HepG2 (cell line): Measurements from ENCODE around the gene MTRFR. TPM values are rescaled to one million over a fixed set of nuclear protein-coding genes. Genes with fewer than 3 reads are reported as not detected.

Source experiments
- ATAC-seq: fragments of 200-7000 bp; cut with Tn5 transposase; 3 replicates; pipeline ENCODE4 v1.9.1; 2020; ENCODE audit warnings: mild to moderate bottlenecking, moderate library complexity
- BruUV-seq: library from RNA; stranded (reverse); fragments of 400-500 nt; replicated peaks from 2 replicates; lab custom pipeline; 2021; lab: Mats Ljungman, UMichigan
- CTCF ChIA-PET: fragments of 300-600 bp; formaldehyde crosslinking; extraction: SDS; loops from one replicate; lab custom pipeline; 2021; ENCODE audit warnings: low total read pairs, inconsistent platforms, low intra/inter-chr PET ratio; lab: Yijun Ruan, JAX
- POLR2A ChIA-PET: fragments of 350-600 bp; sonication (Branson Sonifier 250); formaldehyde crosslinking; loops from one replicate; lab custom pipeline; 2020; ENCODE audit warnings: antibody characterized with exemption, inconsistent platforms; lab: Yijun Ruan, JAX
- DNase-seq: peaks from one replicate; pipeline ENCODE4 v3.0.0-alpha.2; 2015; ENCODE audit warnings: low spot score
- FAIRE-seq: peaks from 3 replicates; lab custom pipeline; 2011; peaks lifted over from hg19 to GRCh38; lab: Jason Lieb, UNC
- H2AFZ ChIP-seq: one replicate; pipeline ENCODE4 v1.6.1; 2011; ENCODE audit warnings: low read length, inconsistent platforms
- H3K27ac ChIP-seq: fragments of 300-600 bp; 3 replicates; pipeline ENCODE4 v1.8.0; 2011; ENCODE audit warnings: mixed run types, mild to moderate bottlenecking, mixed read lengths, low read length, inconsistent platforms; ENCODE audit not compliant: insufficient read depth; ENCODE audit errors: extremely low read length
- H3K27me3 ChIP-seq, 2 experiments: fragments of 200-600 bp in 1 of 2; 2 replicates in 1 of 2; 3 replicates in 1 of 2; pipeline versions ENCODE4 v1.6.0 to v1.8.0; 2011; ENCODE audit warnings: low read length in 2 of 2, mild to moderate bottlenecking in 2 of 2, moderate library complexity in 2 of 2, inconsistent platforms in 1 of 2; ENCODE audit not compliant: insufficient read depth in 2 of 2, control insufficient read depth in 1 of 2
- H3K36me3 ChIP-seq, 2 experiments: fragments of 200-600 bp in 1 of 2; replicated peaks in 1 of 2; 2 replicates in 1 of 2; 3 replicates in 1 of 2; pipeline versions ENCODE4 v1.5.1 to v1.8.0; 2011; ENCODE audit warnings: low read length in 2 of 2, inconsistent platforms in 1 of 2; ENCODE audit not compliant: insufficient read depth in 2 of 2, control insufficient read depth in 1 of 2
- H3K4me1 ChIP-seq: 2 replicates; pipeline ENCODE4 v1.5.1; 2012; ENCODE audit warnings: low read length, inconsistent platforms; ENCODE audit not compliant: insufficient read depth
- H3K4me2 ChIP-seq: 2 replicates; pipeline ENCODE4 v1.6.0; 2011; ENCODE audit warnings: low read depth, low read length, inconsistent platforms
- H3K4me3 ChIP-seq, 3 experiments: fragments of 200-600 bp in 1 of 3; sonication (generic), shearing (Covaris generic) in 1 of 3; replicated peaks in 1 of 3; 2 replicates each; pipeline ENCODE4 v1.5.1; 2011 to 2016; ENCODE audit warnings: low read length in 3 of 3, inconsistent platforms in 2 of 3, low read depth in 2 of 3, mild to moderate bottlenecking in 2 of 3, control low read depth in 1 of 3, mixed read lengths in 1 of 3; ENCODE audit not compliant: insufficient read depth in 1 of 3
- H3K79me2 ChIP-seq: one replicate; pipeline ENCODE4 v1.6.1; 2011; ENCODE audit warnings: low read length, inconsistent platforms; ENCODE audit not compliant: insufficient read depth
- H3K9ac ChIP-seq: 2 replicates; pipeline ENCODE4 v1.6.0; 2011; ENCODE audit warnings: mild to moderate bottlenecking, low read depth, low read length, inconsistent platforms; ENCODE audit not compliant: insufficient read depth
- H3K9me3 ChIP-seq: 2 replicates; pipeline ENCODE4 v1.5.1; 2012; ENCODE audit warnings: mild to moderate bottlenecking, low read length
- H4K20me1 ChIP-seq: 2 replicates; pipeline ENCODE4 v1.6.0; 2011; ENCODE audit warnings: inconsistent platforms, mild to moderate bottlenecking, low read length, moderate library complexity; ENCODE audit not compliant: insufficient read depth
- GFI1 ChIP-seq: sonication (generic); formaldehyde crosslinking; IDR thresholded peaks from 2 replicates; pipeline ENCODE4 v1.5.0; 2020; ENCODE audit warnings: missing genetic modification reagents, mild to moderate bottlenecking, borderline replicate concordance
- GMEB2 ChIP-seq: IDR thresholded peaks from 2 replicates; pipeline ENCODE4 v1.6.1; 2016; ENCODE audit warnings: missing biosample characterization, missing genetic modification reagents, low read depth
- GTF2F1 ChIP-seq: fragments of 150-350 bp; IDR thresholded peaks from 2 replicates; pipeline ENCODE4 v1.6.1; 2014; ENCODE audit warnings: low read length
- GZF1 ChIP-seq: sonication (generic); formaldehyde crosslinking; IDR thresholded peaks from 2 replicates; pipeline ENCODE4 v1.5.1; 2020; ENCODE audit warnings: mild to moderate bottlenecking, missing genetic modification reagents
- MYNN ChIP-seq: sonication (generic); formaldehyde crosslinking; IDR thresholded peaks from 2 replicates; pipeline ENCODE4 v1.4.0; 2020; ENCODE audit warnings: mild to moderate bottlenecking, low read depth, missing genetic modification reagents
- NR1H2 ChIP-seq: sonication (generic); formaldehyde crosslinking; IDR thresholded peaks from 2 replicates; pipeline ENCODE4 v1.8.1; 2022; ENCODE audit warnings: low read depth, missing genetic modification reagents, borderline replicate concordance
- RAD21 ChIP-seq: fragments of 450-650 bp; formaldehyde crosslinking; IDR thresholded peaks from 2 replicates; pipeline ENCODE4 v1.5.0; 2020; ENCODE audit warnings: mild to moderate bottlenecking
- SAP130 ChIP-seq: IDR thresholded peaks from 2 replicates; pipeline ENCODE4 v1.6.1; 2016; ENCODE audit warnings: low read depth
- STAG1 ChIP-seq: sonication (generic); formaldehyde crosslinking; IDR thresholded peaks from 2 replicates; pipeline ENCODE4 v1.4.0; 2020; ENCODE audit warnings: missing genetic modification reagents
- TGIF2 ChIP-seq: IDR thresholded peaks from 2 replicates; pipeline ENCODE4 v1.6.1; 2016; ENCODE audit warnings: control low read depth, missing compliant biosample characterization
- ZNF747 ChIP-seq: sonication (generic); formaldehyde crosslinking; IDR thresholded peaks from 2 replicates; pipeline ENCODE4 v1.8.1; 2023; ENCODE audit warnings: missing genetic modification reagents, mild to moderate bottlenecking, borderline replicate concordance
- ZNF768 ChIP-seq: sonication (generic); formaldehyde crosslinking; IDR thresholded peaks from 2 replicates; pipeline ENCODE4 v1.4.0; 2020; ENCODE audit warnings: missing genetic modification reagents
- ZNF782 ChIP-seq: sonication (generic); formaldehyde crosslinking; IDR thresholded peaks from 2 replicates; pipeline ENCODE4 v1.4.0; 2020; ENCODE audit warnings: missing genetic modification reagents, mild to moderate bottlenecking, borderline replicate concordance
- ZSCAN12 ChIP-seq: sonication (generic); formaldehyde crosslinking; IDR thresholded peaks from 2 replicates; pipeline ENCODE4 v1.9.0; 2021; ENCODE audit warnings: mild to moderate bottlenecking, missing genetic modification reagents
- WGBS: methylation state at CpG from one replicate; pipeline ENCODE4 v1.1.6; 2017; ENCODE audit warnings: low lambda C conversion rate; 5-methylcytosine and 5-hydroxymethylcytosine counted together
- in situ Hi-C: cut with HindIII; loops from 2 replicates; pipeline ENCODE4 v1.10.0; 2017; ENCODE audit warnings: low pct_unique_long_range_greater_than_20kb; ENCODE audit not compliant: extremely low pct_ligation_motif_present
- intact Hi-C: fragments of 100-400 bp; cut with micrococcal nuclease; formaldehyde crosslinking; loops from one replicate; pipeline ENCODE4 v1.10.0; 2022; ENCODE audit not compliant: unreplicated experiment
- polyA plus RNA-seq, 8 experiments: library from polyadenylated mRNA; depleted of rRNA in 3 of 8; stranded (reverse) in 7 of 8; unstranded in 1 of 8; fragments of >200 nt; fragmentation: Illumina TruSeq in 4 of 8; extraction: Trizol in 4 of 8; gene quantifications; 2 replicates each; pipeline versions ENCODE4 v1.2.1 to v1.2.3, GENCODE V29; 2011 to 2016; ENCODE audit warnings: low read depth in 4 of 8, missing spikeins in 1 of 8, mixed read lengths in 1 of 8; ENCODE audit not compliant: insufficient read depth in 1 of 8
- total RNA-seq, 5 experiments: library from RNA; depleted of rRNA; stranded (reverse); fragments of >200 nt; fragmentation: Illumina TruSeq; extraction: Trizol; gene quantifications; 2 replicates each; pipeline ENCODE4 v1.2.3, GENCODE V29; 2016; ENCODE audit warnings: low read depth in 1 of 5
- TF ChIP-seq, protein P1 (sequence below): sonication (generic); formaldehyde crosslinking; IDR thresholded peaks from 2 replicates; pipeline ENCODE4 v1.4.0; 2020; ENCODE audit warnings: low read depth, mild to moderate bottlenecking, missing genetic modification reagents
- TF ChIP-seq, protein P2 (sequence below): sonication (generic); formaldehyde crosslinking; IDR thresholded peaks from 2 replicates; pipeline ENCODE4 v1.4.0; 2020; ENCODE audit warnings: missing genetic modification reagents, borderline replicate concordance
- TF ChIP-seq, protein P3 (sequence below): sonication (generic); formaldehyde crosslinking; IDR thresholded peaks from 2 replicates; pipeline ENCODE4 v1.4.0; 2020; ENCODE audit warnings: missing genetic modification reagents

The MTRFR gene
- total and polyA plus RNA-seq, 2 of the 13 experiments (the other 11 are each of a cell fraction or from before 2014, with no cell fraction given) = 7.1 to 9.9 TPM

GRCh38 chr12:123231931-123232330 lies 1.3 kb upstream of the MTRFR start:
- DNase-seq (peak; percentile 30), FAIRE-seq (peak; percentile 39), ATAC-seq (no peak)
- Histone ChIP-seq H4K20me1 (no peaks in the 10 kb centered on the region), H3K9ac (peak overlapping the region; percentile 88), H3K79me2 (peaks cover 71% of the 10 kb centered on the region), H3K4me1 (peaks cover 48% of the 10 kb centered on the region), H3K4me3 (peak overlapping the region; percentile 71 to 95 (median 82)), H3K27ac (peak overlapping the region; percentile 89), H2AFZ (peak overlapping the region; percentile 91), H3K9me3 (no peaks in the 10 kb centered on the region), H3K36me3 (peaks cover 0 to 14% of the 10 kb centered on the region in 2 experiments; a peak in 1 of 5 replicates), H3K27me3 (no peaks in the 10 kb centered on the region; a peak in 1 of 5 replicates), H3K4me2 (peak overlapping the region; percentile 77)
- ChIA-PET POLR2A (interaction anchor here (0.6 to 3.6 kb wide), 35 partner anchors 9 to 480 kb away, joined by 3 to 63 read pairs (median 8); partner anchors contain the start of genes ATP6V0A2, KMT5A, OGFOD2 and PITPNM2), CTCF (no interaction called here)
- intact Hi-C loops (loop anchor here (5.0 kb wide), 2 partner anchors 250 to 265 kb away; partner anchors contain the start of genes ABCB9 and ARL6IP4), in situ Hi-C loops (loop anchor here (5.0 to 25.0 kb wide), 2 partner anchors 190 to 370 kb away; no protein-coding TSS in a partner anchor)
- no TSS peak for BruUV-seq
- WGBS = 17% methylated on average over 5 of the region's 5 CpGs
- TF ChIP-seq ZSCAN12 (CRISPR knock-in tag) = no peak
- TF ChIP-seq, protein P1, sequence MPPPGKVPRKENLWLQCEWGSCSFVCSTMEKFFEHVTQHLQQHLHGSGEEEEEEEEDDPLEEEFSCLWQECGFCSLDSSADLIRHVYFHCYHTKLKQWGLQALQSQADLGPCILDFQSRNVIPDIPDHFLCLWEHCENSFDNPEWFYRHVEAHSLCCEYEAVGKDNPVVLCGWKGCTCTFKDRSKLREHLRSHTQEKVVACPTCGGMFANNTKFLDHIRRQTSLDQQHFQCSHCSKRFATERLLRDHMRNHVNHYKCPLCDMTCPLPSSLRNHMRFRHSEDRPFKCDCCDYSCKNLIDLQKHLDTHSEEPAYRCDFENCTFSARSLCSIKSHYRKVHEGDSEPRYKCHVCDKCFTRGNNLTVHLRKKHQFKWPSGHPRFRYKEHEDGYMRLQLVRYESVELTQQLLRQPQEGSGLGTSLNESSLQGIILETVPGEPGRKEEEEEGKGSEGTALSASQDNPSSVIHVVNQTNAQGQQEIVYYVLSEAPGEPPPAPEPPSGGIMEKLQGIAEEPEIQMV = no peak
- TF ChIP-seq GTF2F1 = no peak
- no peak for TF ChIP-seq ZNF768
- no peak for TF ChIP-seq GMEB2 (CRISPR knock-in tag)
- TF ChIP-seq STAG1 (CRISPR knock-in tag) = 0 out of 2 replicates have a peak, but pooled peaks have one; percentile 6
- no peak for TF ChIP-seq NR1H2
- no peak for TF ChIP-seq GZF1 (CRISPR knock-in tag)
- no peak for TF ChIP-seq RAD21
- TF ChIP-seq ZNF747 (CRISPR knock-in tag) = no peak
- TF ChIP-seq, protein P2, sequence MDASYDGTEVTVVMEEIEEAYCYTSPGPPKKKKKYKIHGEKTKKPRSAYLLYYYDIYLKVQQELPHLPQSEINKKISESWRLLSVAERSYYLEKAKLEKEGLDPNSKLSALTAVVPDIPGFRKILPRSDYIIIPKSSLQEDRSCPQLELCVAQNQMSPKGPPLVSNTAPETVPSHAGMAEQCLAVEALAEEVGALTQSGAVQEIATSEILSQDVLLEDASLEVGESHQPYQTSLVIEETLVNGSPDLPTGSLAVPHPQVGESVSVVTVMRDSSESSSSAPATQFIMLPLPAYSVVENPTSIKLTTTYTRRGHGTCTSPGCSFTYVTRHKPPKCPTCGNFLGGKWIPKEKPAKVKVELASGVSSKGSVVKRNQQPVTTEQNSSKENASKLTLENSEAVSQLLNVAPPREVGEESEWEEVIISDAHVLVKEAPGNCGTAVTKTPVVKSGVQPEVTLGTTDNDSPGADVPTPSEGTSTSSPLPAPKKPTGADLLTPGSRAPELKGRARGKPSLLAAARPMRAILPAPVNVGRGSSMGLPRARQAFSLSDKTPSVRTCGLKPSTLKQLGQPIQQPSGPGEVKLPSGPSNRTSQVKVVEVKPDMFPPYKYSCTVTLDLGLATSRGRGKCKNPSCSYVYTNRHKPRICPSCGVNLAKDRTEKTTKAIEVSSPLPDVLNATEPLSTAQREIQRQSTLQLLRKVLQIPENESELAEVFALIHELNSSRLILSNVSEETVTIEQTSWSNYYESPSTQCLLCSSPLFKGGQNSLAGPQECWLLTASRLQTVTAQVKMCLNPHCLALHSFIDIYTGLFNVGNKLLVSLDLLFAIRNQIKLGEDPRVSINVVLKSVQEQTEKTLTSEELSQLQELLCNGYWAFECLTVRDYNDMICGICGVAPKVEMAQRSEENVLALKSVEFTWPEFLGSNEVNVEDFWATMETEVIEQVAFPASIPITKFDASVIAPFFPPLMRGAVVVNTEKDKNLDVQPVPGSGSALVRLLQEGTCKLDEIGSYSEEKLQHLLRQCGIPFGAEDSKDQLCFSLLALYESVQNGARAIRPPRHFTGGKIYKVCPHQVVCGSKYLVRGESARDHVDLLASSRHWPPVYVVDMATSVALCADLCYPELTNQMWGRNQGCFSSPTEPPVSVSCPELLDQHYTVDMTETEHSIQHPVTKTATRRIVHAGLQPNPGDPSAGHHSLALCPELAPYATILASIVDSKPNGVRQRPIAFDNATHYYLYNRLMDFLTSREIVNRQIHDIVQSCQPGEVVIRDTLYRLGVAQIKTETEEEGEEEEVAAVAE (CRISPR knock-in tag) = no peak
- TF ChIP-seq MYNN (CRISPR knock-in tag) = no peak
- TF ChIP-seq, protein P3, sequence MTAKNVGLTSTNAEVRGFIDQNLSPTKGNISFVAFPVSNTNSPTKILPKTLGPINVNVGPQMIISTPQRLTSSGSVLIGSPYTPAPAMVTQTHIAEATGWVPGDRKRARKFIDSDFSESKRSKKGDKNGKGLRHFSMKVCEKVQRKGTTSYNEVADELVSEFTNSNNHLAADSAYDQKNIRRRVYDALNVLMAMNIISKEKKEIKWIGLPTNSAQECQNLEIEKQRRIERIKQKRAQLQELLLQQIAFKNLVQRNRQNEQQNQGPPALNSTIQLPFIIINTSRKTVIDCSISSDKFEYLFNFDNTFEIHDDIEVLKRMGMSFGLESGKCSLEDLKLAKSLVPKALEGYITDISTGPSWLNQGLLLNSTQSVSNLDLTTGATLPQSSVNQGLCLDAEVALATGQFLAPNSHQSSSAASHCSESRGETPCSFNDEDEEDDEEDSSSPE (CRISPR knock-in tag) = no peak
- no peak for TF ChIP-seq TGIF2
- TF ChIP-seq ZNF782 (CRISPR knock-in tag) = no peak
- TF ChIP-seq SAP130 (CRISPR knock-in tag) = peak; percentile 10; the same call in 1 of the 2 replicates
- 0 out of 2 replicates have a peak, but pooled peaks have one; percentile 39 for TF ChIP-seq GFI1 (CRISPR knock-in tag)
